Hematopoietic multipotent progenitor cell treated with erythropoietin and hydrocortisone succinate and interleukin-3 and kit ligand, for 8 days (in vitro differentiated cells): ENCODE results near the gene C2orf92.

ENCODE experiments used
- DNase-seq: peaks from one replicate; pipeline ENCODE4 v3.0.0-alpha.2; 2015

Gene C2orf92

GRCh38 chr2:97749581-97749980 is 80.1 kb downstream of the C2orf92 start:
- no peak for DNase-seq

- DNase-seq, result no peak
These were observed 80.5 kb downstream of the C2orf92 start for GRCh38 chr2:97750017-97750416.

- DNase-seq, result no peak
These were observed 82.2 kb downstream of the C2orf92 start for GRCh38 chr2:97751752-97752151.
